ENCODE data around the gene SH3GLB2.
"Not testable (repeated sequence)": the region's sequence is repeated elsewhere in the genome, so short reads cannot be mapped to it uniquely, and the experiment has no call there.

SH3GLB2 gene

DNA sequence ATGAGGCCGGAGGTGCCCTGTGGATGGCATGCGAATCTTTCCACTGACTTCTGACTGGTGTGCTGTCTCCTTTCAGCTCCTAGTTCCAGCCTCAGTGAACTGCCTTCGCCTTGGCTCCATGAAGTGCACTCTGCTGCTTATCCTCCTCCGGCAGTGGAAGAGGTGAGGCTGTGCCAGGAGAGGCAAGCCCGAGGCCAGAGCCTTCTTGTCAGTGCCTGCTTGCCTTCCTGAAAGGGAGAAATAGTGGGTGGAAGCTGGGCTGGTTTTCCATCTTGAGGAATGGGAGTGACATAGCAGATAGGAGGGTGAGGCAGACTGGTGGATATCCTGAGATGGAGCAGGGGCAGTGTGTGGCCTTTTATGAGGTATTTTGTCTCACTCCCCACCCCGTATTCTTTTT lies 29.7 kb downstream of the SH3GLB2 start:
- no peak for DNase-seq (ENCODE audit: low spot score)

DNA sequence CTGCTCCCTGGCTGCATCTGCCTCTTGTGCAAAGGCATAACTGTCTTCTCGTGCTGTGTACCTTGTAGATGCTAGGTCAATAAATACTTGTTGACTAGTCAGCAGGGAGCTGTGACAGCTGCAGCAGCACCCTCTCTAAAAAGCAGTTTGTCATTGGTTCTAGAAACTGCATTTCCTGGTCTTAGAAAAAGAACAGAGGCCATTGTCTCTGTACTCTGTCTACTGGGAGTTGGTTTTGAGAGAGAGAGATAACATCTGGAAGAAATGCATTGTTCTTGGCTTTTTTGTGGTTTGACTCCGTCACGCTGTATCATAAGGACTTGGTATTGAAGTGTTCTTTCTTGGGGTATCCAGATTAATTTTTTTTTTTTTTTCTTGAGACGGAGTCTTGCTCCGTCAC lies 32.3 kb downstream of the SH3GLB2 start:
- DNase-seq (ENCODE audit: low spot score), result no peak

DNA sequence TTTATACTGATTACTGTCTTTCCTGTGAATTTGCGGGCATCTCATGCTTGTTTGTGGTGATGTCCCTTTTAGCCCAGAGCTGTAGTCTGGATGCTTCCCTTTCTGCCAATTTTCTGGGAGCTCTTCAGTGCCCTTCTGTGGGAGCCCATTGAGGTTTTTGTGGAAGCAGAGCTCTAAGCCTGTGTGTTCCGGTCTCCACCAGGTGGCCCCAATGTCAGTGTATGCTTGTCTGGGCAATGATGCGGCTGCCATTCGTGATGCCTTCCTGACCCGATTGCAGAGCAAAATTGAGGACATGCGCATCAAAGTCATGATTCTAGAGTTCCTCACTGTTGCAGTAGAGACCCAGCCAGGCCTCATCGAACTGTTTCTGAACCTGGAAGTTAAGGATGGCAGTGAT lies 35.1 kb downstream of the SH3GLB2 start:
- no peak for DNase-seq (ENCODE audit: low spot score)

DNA sequence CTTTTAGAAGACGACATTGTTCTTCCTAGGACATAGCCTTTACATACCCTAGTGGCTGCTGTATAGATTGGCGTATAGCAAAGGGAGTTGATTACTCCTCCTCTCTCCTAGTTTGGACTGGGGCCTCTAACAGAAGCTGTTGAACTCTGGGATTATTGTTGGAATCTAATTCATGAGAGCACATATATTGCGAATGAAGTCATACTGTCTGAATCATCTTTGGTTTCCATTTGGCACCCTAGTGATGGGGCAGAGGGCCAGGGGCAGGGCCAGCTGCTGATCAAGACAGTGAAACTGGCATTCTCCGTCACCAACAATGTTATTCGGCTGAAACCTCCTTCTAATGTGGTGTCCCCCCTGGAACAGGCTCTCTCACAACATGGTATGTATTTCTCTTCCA lies 40.3 kb downstream of the SH3GLB2 start:
- peak; percentile 62 for DNase-seq (ENCODE audit: low spot score)

DNA sequence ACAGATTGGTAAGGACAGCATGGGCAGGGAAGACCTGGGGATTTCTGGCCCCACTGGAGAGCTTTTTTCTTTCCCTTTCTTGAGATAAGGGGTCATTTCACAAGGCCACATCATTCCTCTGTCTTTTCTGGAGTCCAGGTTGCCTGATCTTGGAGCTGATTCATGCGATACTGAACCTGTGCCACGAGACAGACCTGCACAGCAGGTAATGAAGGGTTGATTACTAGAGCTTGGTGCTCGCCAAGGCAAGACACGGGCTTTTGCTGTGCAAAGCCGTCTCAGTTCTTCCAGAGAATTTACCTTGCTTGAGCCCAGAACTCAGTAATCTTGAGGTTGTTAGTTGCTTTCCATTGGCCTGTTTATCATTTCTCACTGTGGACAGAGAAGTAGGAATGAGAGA lies 41.5 kb downstream of the SH3GLB2 start:
- no peak for DNase-seq (ENCODE audit: low spot score)

DNA sequence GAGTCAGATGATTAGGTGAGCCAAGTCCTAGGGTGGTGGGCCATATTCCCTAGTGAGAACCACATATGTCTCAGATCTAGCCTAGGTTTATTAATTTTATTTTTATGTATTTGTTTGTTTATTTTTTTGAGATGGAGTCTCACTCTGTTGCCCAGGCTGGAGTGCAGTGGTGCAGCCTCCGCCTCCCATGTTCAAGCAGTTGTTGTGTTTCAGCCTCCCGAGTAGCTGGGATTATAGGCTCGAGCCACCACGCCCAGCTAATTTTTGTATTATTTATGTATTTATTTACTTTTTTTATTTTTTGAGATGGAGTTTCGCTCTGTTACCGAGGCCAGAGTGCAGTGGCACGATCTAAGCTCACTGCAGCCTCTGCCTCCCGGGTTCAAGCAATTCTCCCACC lies 44.6 kb downstream of the SH3GLB2 start:
- DNase-seq (ENCODE audit: low spot score), result no peak

DNA sequence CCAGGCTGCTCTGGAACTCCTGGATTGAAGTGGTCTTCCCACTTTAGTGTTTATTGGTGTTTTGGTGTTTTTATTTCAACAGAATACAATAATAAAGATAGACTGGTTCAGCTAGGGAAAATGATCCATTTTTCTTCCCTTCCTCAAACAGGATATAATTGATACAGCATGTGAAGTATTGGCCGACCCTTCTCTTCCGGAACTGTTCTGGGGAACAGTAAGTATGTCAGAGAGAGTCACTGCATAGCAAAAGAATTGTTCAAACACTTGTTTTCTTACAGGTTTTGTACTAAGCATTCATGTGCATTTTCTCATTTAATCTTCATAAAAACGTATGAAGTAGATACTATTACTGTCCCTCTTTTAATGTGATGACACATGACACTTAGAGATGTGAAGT lies 49.0 kb downstream of the SH3GLB2 start:
- no peak for DNase-seq (ENCODE audit: low spot score)

DNA sequence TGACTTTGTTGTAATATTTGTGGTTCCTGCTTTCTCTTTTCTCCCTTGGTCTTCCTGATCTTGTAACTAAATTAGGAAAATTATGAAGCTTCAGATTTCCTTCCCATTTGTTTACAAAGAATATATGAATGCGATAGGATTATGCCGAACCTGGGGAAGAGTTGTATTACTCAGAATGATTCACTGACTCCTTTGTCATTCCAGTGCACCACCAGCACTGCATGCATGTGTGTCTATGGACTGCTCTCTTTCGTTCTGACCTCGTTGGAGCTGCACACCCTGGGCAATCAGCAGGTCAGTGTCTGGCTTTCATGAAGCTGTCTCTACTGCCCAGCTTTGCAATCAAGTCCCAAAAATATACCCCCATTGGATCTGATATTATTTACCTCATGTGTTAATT lies 55.2 kb downstream of the SH3GLB2 start:
- peak; percentile 66 for DNase-seq (ENCODE audit: low spot score)

DNA sequence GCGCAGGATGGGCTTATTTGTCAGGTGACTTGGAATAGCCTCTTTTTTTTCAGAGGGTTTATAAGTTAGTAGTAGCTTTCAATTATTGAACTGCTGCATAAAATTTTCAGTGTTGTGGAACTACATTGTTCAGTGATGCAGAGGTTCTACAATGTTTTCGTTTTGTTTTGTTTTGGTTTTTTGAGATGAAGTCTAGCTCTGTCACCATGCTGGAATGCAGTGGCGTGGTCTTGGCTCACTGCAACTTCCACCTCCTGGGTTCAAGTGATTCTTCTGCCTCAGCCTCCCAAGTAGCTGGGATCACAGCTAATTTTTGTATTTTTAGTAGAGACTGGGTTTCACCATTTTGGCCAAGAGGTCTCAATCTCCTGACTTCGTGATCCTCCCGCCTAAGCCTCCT lies 58.6 kb downstream of the SH3GLB2 start:
- no peak for DNase-seq (ENCODE audit: low spot score)

DNA sequence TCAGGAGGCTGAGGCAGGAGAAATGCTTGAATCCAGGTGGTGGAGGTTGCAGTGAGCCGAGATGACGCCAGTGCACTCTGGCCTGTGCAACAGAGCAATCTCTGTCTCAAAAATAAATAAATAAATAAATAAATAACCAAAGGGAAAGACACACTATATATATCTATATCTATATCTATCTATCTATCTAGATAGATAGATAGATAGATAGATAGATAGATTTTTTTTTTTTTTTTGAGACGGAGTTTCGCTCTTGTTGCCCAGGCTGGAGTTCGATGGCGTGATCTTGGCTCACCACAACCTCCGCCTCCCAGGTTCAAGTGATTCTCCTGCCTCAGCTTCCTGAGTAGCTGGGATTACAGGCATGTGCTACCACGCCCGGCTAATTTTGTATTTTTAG lies 66.7 kb downstream of the SH3GLB2 start:
- not testable (repeated sequence) for DNase-seq (ENCODE audit: low spot score)
